Measurements from ENCODE around the gene TBCD.
"Not testable (repeated sequence)": the region's sequence is repeated elsewhere in the genome, so short reads cannot be mapped to it uniquely, and the experiment has no call there.

DNA sequence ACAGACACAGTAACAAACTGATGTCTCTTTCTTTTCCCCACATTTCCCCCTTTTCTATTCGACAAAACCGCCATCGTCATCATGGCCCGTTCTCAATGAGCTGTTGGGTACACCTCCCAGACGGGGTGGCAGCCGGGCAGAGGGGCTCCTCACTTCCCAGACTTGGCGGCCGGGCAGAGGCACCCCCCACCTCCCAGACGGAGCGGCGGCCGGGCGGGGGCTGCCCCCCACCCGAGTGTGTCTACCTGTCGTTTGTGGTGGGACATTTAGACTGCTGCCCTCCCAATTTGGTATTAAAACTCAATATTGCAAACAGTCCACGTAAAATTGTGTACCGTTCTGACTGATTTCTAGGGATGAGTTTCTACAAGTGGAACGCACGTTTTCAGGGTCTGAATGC lies 22.6 kb downstream of the TBCD start:
- TF ChIP-seq EZH2 (IDR thresholded peaks at IDR 0.05; ENCODE audit: low read length, missing control alignments) = not testable (repeated sequence)
- TF ChIP-seq, protein P1, sequence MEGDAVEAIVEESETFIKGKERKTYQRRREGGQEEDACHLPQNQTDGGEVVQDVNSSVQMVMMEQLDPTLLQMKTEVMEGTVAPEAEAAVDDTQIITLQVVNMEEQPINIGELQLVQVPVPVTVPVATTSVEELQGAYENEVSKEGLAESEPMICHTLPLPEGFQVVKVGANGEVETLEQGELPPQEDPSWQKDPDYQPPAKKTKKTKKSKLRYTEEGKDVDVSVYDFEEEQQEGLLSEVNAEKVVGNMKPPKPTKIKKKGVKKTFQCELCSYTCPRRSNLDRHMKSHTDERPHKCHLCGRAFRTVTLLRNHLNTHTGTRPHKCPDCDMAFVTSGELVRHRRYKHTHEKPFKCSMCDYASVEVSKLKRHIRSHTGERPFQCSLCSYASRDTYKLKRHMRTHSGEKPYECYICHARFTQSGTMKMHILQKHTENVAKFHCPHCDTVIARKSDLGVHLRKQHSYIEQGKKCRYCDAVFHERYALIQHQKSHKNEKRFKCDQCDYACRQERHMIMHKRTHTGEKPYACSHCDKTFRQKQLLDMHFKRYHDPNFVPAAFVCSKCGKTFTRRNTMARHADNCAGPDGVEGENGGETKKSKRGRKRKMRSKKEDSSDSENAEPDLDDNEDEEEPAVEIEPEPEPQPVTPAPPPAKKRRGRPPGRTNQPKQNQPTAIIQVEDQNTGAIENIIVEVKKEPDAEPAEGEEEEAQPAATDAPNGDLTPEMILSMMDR (conservative IDR thresholded peaks at IDR 0.05 in 1 of 2, IDR thresholded peaks at IDR 0.05 in 1 of 2; ENCODE audit: low read depth in 1 of 2, low read length in 2 of 2) = not testable (repeated sequence)

All from fibroblast of lung (primary cell).